Psoas muscle (tissue), 8 donors: ENCODE results near the gene HLA-DMA. TPM values are rescaled to one million over a fixed set of nuclear protein-coding genes. Genes with fewer than 3 reads are reported as not detected.

Experiments
- ATAC-seq, 4 donors: fragments of 200-7000 bp; cut with Tn5 transposase; one replicate each; pipeline ENCODE4 v1.9.1; 2020; ENCODE audit warnings: moderate library complexity in 3 of 4, mild to moderate bottlenecking in 2 of 4
- DNase-seq, 2 donors: peaks; one replicate each; pipeline ENCODE4 v3.0.0-alpha.2; 2020
- H3K27ac ChIP-seq: fragments of 200-600 bp; one replicate; pipeline ENCODE4 v1.8.0; 2022
- H3K27me3 ChIP-seq, 3 donors: fragments of 200-600 bp in 1 of 3; one replicate each; pipeline versions ENCODE4 v1.6.1 to v1.8.0; 2013 to 2022; ENCODE audit warnings: low read length in 2 of 3, mild to moderate bottlenecking in 2 of 3, moderate library complexity in 1 of 3; ENCODE audit not compliant: insufficient read depth in 3 of 3
- H3K36me3 ChIP-seq, 2 donors: fragments of 200-600 bp in 1 of 2; one replicate each; pipeline versions ENCODE4 v1.6.1 to v1.8.0; 2013 to 2022; ENCODE audit warnings: low read depth in 1 of 2, mild to moderate bottlenecking in 1 of 2, moderate library complexity in 1 of 2; ENCODE audit not compliant: insufficient read depth in 1 of 2
- H3K4me1 ChIP-seq: fragments of 200-600 bp; one replicate; pipeline ENCODE4 v1.8.0; 2022
- H3K4me3 ChIP-seq: fragments of 200-600 bp; one replicate; pipeline ENCODE4 v1.8.0; 2022; ENCODE audit warnings: mild to moderate bottlenecking
- H3K9me3 ChIP-seq: fragments of 200-600 bp; one replicate; pipeline ENCODE4 v1.8.0; 2022
- WGBS, 3 donors: extraction: QIAGEN DNeasy Blood & Tissue Kit; methylation state at CpG; one replicate each; pipeline versions ENCODE4 v1.1.6 to v1.1.7; 2013; 5-methylcytosine and 5-hydroxymethylcytosine counted together
- intact Hi-C, 2 donors: fragments of 100-400 bp; cut with DNase I; formaldehyde crosslinking; loops; one replicate each; pipeline versions ENCODE4 v1.11.0 to v1.14.2; 2022
- long read RNA-seq, 2 donors: library from polyadenylated mRNA; unstranded; transcript quantifications; one replicate each; pipeline ENCODE4 v2.0.0, GENCODE V29; 2021
- polyA plus RNA-seq, 3 donors: library from polyadenylated mRNA; stranded (reverse); fragments of 200-250 nt; gene quantifications; one replicate each; pipeline ENCODE4 v1.2.3, GENCODE V29; 2013
- total RNA-seq, 4 donors: library from RNA; stranded (reverse); fragmentation: NEBNext Ultra II Directional in 2 of 4; extraction: Animal tissue kit (Norgen Biotek cat#: 25700) in 2 of 4; gene quantifications; one replicate each; pipeline versions ENCODE4 v1.2.1 to v1.2.4, GENCODE V29; 2021 to 2023
- TF ChIP-seq, protein P1 (sequence below): fragments of 200-600 bp; IDR thresholded peaks from one replicate; pipeline ENCODE4 v1.8.0; 2022; ENCODE audit warnings: antibody characterized with exemption
- donor health status: healthy with polysubstance abuse.
- donor health status: DM: no; HTN: no; CAD: no; lungs with moderate emphysema.
- donor health status: Bipolar disorder and iron deficiency.
- donor health status: healthy.
- donor health status: DM: yes; HTN: yes; CAD: no.
- donor health status: DM: no; HTN: no; CAD: no.
- donor health status: DM: no; HTN: no; CAD: no.
- donor health status: DM: yes; HTN: yes; CAD: no.

The HLA-DMA gene
- total RNA-seq (10 to 100 TPM in 2 of 4 donors, 1 to 10 TPM in 2; 3.2 to 12.0 (median 9.4) TPM), polyA plus RNA-seq (1 to 10 TPM; 6.3 to 7.4 (median 7.1) TPM)
- long read RNA-seq, donor 1, transcript HLA-DMA-201 (5 exons, 1,123 nt) = major isoform, 6 of 8 reads
- long read RNA-seq, donor 1, partial matches to known transcripts = 0 of 8 reads
- long read RNA-seq, donor 1, other reads (novel, unspliced or antisense) = 2 of 8 reads
- long read RNA-seq, donor 2, transcript HLA-DMA-201 (5 exons, 1,123 nt) = major isoform, 6 of 7 reads
- long read RNA-seq, donor 2, partial matches to known transcripts = 1 of 7 reads
- long read RNA-seq, donor 2, other reads (novel, unspliced or antisense) = 0 of 7 reads

DNA sequence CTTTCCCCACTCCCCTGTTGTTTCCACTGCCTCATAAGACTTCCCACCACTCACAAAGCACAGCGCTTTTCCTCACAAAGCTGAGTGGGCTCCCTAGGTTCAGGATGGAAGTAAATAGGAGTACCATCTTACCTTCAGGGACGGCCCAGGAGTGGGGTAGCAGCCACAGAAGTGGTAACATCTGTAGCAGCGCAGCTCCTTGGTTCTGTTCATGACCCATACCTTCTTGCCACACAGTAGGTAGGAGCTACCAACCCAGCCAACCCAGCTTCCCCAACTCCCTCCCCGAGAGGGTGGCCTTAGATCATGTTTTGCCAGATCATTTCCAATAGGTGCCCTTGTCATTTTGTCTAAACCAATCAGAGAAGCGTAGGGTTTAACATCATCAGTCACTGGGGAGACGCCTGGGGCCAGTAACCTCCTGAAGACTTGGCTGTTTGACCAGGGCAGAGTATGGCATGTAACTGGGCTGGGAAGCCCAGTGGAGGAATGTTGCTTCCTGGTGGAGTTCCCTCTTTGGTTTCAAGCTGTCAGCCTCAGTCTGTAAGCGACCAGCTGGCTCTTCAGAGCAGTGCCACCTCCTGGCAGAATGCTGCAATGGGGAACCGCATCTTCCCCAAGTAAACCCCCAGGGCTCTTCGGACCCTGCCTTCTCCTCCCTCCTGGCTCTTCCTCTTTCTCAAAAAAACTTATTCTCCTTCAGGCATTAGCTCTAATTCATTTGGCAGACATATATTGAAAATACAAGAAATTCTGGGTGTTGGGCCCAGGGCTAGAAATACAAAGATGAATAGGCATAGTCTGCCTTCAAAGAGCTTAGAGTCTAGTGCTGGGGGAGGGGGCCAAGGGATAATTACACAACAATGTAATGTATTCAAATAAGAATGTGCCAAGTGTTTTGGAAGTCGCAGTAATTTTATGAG is at the start of gene HLA-DMA:
Gene HLA-DMA, minus strand, starts transcription at position 281 of the 923 bp plus-strand sequence. Its CDS starts 61 bp downstream, at position 220.
- H3K4me3 ChIP-seq = peak within 1 kb of the TSS; percentile 54
- H3K9me3 ChIP-seq = no peaks in the 10 kb centered on the region
- no peaks in the 10 kb centered on the region for H3K27me3 ChIP-seq
- H3K4me1 ChIP-seq = peaks cover 18% of the 10 kb centered on the region
- DNase-seq = peak; percentile 81 to 89
- peak within 1 kb of the TSS; percentile 79 for H3K27ac ChIP-seq
- no peaks in the 10 kb centered on the region for H3K36me3 ChIP-seq
- 30 to 41% (median 31%) methylated on average over 10 of the region's 10 CpGs for WGBS, 3 donors
- ATAC-seq = peak; percentile 99 to 100 (median 100)
- intact Hi-C loops = loop anchor here in 1 of 2 donors (5.0 kb wide), 1 partner anchor 66 kb away; no protein-coding TSS in a partner anchor
- TF ChIP-seq, protein P1, sequence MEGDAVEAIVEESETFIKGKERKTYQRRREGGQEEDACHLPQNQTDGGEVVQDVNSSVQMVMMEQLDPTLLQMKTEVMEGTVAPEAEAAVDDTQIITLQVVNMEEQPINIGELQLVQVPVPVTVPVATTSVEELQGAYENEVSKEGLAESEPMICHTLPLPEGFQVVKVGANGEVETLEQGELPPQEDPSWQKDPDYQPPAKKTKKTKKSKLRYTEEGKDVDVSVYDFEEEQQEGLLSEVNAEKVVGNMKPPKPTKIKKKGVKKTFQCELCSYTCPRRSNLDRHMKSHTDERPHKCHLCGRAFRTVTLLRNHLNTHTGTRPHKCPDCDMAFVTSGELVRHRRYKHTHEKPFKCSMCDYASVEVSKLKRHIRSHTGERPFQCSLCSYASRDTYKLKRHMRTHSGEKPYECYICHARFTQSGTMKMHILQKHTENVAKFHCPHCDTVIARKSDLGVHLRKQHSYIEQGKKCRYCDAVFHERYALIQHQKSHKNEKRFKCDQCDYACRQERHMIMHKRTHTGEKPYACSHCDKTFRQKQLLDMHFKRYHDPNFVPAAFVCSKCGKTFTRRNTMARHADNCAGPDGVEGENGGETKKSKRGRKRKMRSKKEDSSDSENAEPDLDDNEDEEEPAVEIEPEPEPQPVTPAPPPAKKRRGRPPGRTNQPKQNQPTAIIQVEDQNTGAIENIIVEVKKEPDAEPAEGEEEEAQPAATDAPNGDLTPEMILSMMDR = peak; percentile 87

GRCh38 chr6:33001685-33002084 is 48.8 kb upstream of the HLA-DMA start:
- H3K4me1 ChIP-seq = no peaks in the 10 kb centered on the region
- DNase-seq (no peak), ATAC-seq (no peak)
- WGBS, 3 donors = 28 to 51% (median 43%) methylated on average over 4 of the region's 4 CpGs
- no peak overlapping the region for H3K27ac ChIP-seq
- peaks cover 0 to 5% (median 0%) of the 10 kb centered on the region in 3 donors for H3K27me3 ChIP-seq
- intact Hi-C loops = no loop called here
- H3K9me3 ChIP-seq = no peaks in the 10 kb centered on the region
- H3K4me3 ChIP-seq = no peak overlapping the region
- TF ChIP-seq, protein P1 = no peak
- no peaks in the 10 kb centered on the region for H3K36me3 ChIP-seq

DNA sequence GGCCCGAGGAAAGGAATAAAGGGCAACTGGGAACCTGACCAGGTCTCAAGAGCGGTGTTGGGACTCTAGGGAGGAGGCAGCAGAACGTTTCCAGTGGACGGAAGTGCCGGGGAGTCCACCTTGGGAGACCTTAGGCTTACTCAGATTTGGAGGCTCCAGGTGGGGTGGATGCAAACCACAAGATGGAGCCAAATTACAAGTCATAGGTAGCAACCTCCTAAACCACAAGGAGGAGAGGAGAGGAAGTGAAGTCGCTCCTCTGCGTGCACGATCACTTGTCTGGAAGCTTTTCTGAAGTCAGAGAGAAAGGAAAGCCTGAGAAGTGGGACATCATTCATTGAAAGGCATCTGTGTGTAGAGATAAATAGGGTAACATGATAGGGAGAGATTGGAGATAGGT is 47.2 kb upstream of the HLA-DMA start:
- DNase-seq (no peak), ATAC-seq (no peak)
- Histone ChIP-seq H3K27ac (no peak overlapping the region), H3K27me3 (peaks cover 0 to 2% (median 0%) of the 10 kb centered on the region in 3 donors), H3K4me3 (no peak overlapping the region), H3K4me1 (no peaks in the 10 kb centered on the region), H3K9me3 (no peaks in the 10 kb centered on the region), H3K36me3 (no peaks in the 10 kb centered on the region)
- 43 to 60% (median 52%) methylated on average over 8 of the region's 8 CpGs for WGBS, 3 donors
- TF ChIP-seq, protein P1 = no peak
- intact Hi-C loops = no loop called here

DNA sequence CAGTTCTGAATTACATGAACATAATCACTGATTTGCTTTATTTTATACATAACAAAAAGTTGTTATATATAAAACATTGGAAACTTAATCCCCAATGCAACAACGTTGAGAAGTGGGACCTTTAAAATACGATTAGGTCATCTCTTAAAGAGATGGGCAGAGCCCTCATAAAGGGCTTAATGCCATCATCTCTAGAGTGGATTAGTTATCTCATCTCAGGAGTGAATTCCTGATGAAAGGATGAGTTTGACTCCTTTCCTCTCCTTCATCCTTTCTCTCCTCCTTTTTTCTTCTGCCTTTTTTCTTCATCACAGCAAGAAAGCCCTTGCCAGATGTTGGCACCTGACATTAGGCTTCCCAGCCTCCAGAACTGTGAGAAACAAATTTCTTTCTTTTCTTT is 42.6 kb upstream of the HLA-DMA start:
- intact Hi-C loops = no loop called here
- H3K9me3 ChIP-seq = no peaks in the 10 kb centered on the region
- H3K4me3 ChIP-seq = no peak overlapping the region
- H3K27ac ChIP-seq = no peak overlapping the region
- DNase-seq (no peak), ATAC-seq (no peak)
- no peaks in the 10 kb centered on the region for H3K36me3 ChIP-seq
- no peaks in the 10 kb centered on the region for H3K4me1 ChIP-seq
- TF ChIP-seq, protein P1 = no peak
- no peaks in the 10 kb centered on the region for H3K27me3 ChIP-seq
- 34 to 42% (median 34%) methylated on average over 2 of the region's 2 CpGs for WGBS, 3 donors
